NCI-H69 (cell line): ENCODE results near the gene LMTK2.

Experiments
- DNase-seq: peaks from one replicate; lab custom pipeline; 2025; lab: John Stamatoyannopoulos, UW

Gene LMTK2

DNA sequence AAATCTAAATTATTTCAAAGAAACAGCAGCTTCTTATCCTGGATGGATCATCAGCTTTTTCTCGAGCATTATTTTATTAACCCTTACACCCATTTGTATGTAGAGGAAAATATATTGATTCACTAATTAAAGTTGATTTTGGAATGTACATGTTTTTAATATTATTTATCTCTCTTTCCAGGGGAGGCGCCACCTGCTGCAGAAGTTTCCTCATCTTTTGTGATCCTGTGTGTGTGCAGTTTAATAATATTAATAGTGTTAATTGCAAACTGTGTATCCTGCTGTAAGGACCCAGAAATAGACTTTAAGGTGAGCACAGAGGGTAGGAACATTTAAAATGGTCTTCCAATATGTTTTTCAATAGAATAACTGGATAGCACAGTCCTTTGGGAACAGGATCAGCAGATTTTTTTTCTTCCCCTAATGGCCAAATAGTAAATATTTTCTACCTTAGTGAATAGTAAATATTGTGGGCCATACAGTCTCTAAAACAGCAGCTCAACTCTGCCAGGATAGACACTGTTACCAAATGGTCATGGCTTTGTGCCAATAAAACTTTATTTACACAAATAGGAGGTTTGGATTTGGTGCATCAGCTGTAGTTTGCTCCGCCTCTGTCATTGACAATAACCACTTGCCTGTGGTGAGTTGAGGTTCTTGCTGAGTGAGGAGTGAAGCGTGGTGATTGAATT is 30.6 kb downstream of the LMTK2 start:
- DNase-seq = peak; percentile 34

GRCh38 chr7:98137826-98138151 is 31.1 kb downstream of the LMTK2 start:
- DNase-seq = no peak

GRCh38 chr7:98138672-98139071 is 32.0 kb downstream of the LMTK2 start:
- DNase-seq = no peak

- DNase-seq = no peak
Observed at GRCh38 chr7:98142658-98143057, 36.0 kb downstream of the LMTK2 start.

GRCh38 chr7:98148607-98149006 is 41.9 kb downstream of the LMTK2 start:
- no peak for DNase-seq

- DNase-seq = no peak
Observed at GRCh38 chr7:98149116-98149692, 42.5 kb downstream of the LMTK2 start.

DNA sequence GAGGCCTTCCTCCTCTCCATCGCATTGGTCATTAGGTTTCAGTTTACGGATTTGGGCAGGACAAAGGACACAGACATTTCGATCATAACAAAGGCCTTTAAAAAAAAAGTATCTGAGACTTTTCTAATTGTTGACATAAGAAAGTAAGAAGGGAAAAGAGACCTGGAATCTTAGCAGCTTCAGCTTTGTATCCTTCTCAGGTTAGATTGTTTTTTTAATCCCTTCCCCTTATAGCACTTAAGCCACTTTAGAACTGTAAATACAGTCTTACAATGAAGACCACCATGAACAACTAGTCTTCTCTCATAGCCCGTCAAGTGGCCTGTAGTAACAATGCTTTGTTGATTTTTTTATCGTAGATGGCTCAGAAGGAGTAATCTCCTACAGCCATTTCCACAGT is 45.2 kb downstream of the LMTK2 start:
- no peak for DNase-seq

DNA sequence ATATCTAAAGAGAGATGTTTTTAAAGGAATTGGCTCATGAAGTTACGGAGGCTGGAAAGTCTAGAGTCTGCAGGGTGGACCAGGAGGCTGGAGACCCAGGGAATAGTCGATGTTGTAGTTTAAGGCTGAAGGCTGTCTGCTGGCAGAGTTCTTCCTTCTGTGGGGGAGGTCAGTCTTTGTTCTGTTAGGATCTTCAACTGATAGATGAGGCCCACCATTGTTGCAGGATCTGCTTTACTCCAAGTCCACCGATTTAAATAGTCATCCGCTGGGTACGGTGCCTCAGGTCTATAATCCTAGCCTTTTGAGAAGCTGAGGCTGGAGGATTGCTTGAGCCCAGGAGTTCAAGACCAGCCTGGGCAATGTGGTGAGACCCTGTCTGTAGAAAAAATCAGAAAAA is 50.0 kb downstream of the LMTK2 start:
- DNase-seq = no peak

- DNase-seq = no peak
Observed at GRCh38 chr7:98157761-98158160, 51.1 kb downstream of the LMTK2 start.

- no peak for DNase-seq
Observed at GRCh38 chr7:98162758-98163157, 56.1 kb downstream of the LMTK2 start.

GRCh38 chr7:98163269-98163668 is 56.6 kb downstream of the LMTK2 start:
- no peak for DNase-seq

DNA sequence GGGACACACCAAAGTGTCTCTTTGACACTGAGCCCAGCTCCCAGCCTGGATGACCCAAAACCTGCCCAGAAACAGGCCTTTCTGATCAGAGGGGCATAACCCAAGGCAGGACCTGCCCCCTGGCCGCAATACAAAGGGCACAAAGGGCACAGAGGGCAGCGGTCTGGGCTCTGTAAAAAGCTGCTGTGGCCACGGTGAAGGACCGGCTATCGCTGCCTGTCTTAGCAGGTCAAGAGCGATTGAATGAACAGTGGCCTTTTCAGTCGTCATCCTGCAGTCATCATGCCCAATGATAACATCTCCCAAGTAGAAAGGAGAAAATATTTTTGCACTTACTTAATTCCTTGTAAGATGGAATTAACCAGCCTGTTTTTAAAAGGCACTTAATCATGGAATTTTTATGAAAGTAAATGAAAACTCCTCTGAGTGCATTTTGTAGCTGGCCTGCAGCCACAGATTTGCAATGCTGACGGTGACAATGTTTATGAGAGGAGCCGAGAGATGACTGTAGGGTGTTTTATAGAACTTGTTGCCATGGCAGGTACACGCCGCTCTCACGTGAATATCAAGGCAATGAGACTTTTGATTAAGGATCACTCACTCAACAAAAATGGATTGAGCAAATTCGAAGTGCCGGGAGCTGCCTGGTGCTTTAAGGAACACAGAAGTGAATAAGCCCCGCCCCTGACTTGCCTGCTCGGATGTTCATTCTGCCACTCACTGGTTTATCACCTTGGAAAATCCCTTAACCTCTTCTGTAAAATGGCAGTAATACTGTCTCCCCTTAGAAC is 57.2 kb downstream of the LMTK2 start:
- no peak for DNase-seq

GRCh38 chr7:98165827-98166667 is 59.4 kb downstream of the LMTK2 start:
- peak; percentile 68 for DNase-seq

DNA sequence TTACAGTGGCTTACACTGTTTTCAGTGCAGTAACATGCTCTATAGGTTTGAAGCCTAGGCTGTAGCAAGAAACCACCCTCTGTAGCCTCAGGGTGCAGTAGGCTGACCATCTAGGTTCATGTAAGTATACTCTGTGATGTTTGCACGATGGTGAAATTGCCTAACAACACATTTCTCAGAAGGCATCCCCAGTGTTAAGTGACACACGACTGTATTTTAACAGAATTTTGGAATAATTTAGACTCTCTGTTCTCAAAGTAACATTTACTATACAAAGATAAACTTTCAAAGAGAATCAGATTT is 60.0 kb downstream of the LMTK2 start:
- DNase-seq = peak; percentile 33

- DNase-seq = no peak
Observed at GRCh38 chr7:98167653-98168052, 61.0 kb downstream of the LMTK2 start.

DNA sequence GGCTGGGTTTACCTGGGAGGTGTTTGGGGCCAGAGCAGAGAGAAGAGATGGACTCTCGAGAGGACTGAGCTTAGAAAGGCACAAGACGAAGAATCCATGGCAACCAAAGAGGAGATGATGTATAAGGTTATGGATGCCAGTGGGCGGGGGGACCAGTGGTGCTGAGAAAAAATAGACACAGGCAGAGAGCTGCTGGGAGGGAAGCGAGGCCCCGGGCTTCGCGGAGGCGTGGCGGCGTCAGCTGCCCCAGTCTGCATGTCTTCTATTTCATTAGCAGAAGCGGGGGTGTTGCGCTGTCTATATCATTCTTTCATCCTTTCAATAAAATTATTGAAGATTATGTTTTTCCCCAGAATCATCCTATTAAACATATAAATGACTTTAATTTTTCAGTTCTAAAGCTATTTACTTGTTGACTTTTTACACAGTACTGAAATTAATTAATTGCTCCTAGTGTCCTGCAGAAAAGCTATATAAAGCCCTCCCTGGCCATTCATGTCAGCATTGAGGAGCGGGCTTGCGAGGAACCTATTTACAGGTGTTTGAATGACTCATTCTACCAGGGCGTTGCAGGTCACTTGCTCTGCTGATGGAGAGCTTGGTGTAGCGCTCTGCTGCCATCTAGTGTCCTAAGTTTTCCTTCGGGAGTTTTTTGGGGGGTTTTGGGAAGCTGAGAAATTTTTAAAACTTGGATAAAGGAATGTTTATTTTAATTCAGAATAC is 61.7 kb downstream of the LMTK2 start:
- DNase-seq = peak; percentile 90

- no peak for DNase-seq
Observed at GRCh38 chr7:98168904-98169621, 62.4 kb downstream of the LMTK2 start.

DNA sequence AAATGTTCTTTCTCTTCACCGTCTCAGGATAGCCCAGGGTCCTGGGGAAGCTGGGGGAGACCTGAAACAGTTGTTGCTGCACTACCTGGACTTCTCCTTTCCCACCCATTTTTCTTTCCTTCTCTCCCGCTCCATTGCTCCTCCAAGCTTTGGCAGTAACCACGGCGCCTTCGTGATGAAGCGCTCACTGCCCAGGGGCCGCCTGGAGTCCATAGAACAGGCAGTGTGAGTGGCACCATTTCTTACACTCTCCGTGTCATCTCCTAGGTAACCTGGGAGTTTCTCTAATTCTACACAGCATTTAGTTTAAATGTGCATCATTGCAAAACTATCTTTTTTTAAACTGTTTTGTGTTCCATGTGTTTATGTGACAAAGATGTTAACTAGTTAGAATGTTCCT is 64.3 kb downstream of the LMTK2 start:
- DNase-seq = no peak

- DNase-seq = no peak
Observed at GRCh38 chr7:98171449-98171848, 64.8 kb downstream of the LMTK2 start.

DNA sequence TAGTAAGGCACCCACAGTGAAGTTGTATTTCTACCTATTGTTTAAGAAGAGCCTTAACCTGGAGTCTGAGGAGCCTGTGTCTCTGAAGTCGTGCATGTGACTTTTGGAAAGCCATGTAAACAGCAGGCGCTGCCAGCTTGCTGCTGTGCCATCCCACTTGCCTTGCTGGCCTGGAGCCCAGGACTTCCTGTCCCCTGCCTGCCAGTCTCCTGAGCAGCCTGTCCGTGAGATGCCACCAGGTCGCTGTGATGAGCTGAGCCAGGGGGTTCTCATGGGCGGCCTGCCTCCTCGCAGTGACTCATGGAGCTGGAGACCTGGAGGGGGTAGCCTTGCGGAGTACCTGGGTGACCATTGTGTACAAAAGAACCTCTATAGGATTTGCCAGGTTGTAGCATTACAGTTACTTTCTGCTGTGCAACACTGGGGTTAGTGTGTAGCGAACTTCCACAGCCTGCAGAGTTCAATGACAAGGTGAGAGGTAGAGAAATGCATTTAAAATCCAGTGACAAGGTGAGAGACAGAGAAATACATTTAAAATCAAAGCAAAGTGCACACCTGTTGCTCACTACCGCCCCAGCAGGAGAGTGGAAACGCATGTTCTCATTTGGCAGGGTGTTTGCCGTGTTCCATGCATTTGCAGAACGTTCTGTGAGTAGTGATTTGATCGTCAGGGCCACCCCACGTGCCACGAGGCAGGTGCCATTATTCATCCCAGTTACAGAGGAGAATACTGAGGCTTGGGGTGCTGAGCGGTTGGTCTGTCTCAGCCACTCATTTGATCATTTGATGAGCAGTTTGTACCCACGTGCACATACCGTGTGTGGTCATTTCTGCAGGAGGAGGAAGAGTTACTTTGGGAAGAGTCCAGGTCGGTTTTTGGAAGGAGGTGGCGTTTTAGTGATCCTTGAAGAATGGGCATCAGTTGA is 67.9 kb downstream of the LMTK2 start:
- no peak for DNase-seq
